Measurements from ENCODE around the gene DEF6. TPM values are rescaled to one million over a fixed set of nuclear protein-coding genes. Genes with fewer than 3 reads are reported as not detected.
"Not testable (repeated sequence)": the region's sequence is repeated elsewhere in the genome, so short reads cannot be mapped to it uniquely, and the experiment has no call there.

DEF6 gene
- total RNA-seq, 1 donor from 2014 or later, result 125 TPM

GRCh38 chr6:35320031-35320410, 22.4 kb downstream of the DEF6 start:
- Mint-ChIP-seq H3K9me3 (no peaks in the 10 kb centered on the region), H3K27me3 (ENCODE audit: insufficient read depth) (no peaks in the 10 kb centered on the region), H3K27ac (no peak overlapping the region), H3K36me3 (ENCODE audit: low read depth) (peaks cover 68% of the 10 kb centered on the region), H3K4me1 (ENCODE audit: low read depth) (peaks cover 22% of the 10 kb centered on the region), H3K4me3 (no peak overlapping the region)
- no peak for DNase-seq (ENCODE audit: low spot score)
- intact Hi-C loops (cut with micrococcal nuclease), result no loop called here

GRCh38 chr6:35321091-35321490, 23.5 kb downstream of the DEF6 start:
- no peaks in the 10 kb centered on the region for H3K27me3 Mint-ChIP-seq (ENCODE audit: insufficient read depth)
- no peak for DNase-seq (ENCODE audit: low spot score)
- H3K27ac Mint-ChIP-seq, result no peak overlapping the region
- intact Hi-C loops (cut with micrococcal nuclease), result no loop called here
- no peak overlapping the region for H3K4me3 Mint-ChIP-seq
- peaks cover 65% of the 10 kb centered on the region for H3K36me3 Mint-ChIP-seq (ENCODE audit: low read depth)
- H3K4me1 Mint-ChIP-seq (ENCODE audit: low read depth), result peaks cover 14% of the 10 kb centered on the region
- H3K9me3 Mint-ChIP-seq, result no peaks in the 10 kb centered on the region

- DNase-seq (ENCODE audit: low spot score), result peak; percentile 59
- Mint-ChIP-seq H3K4me3 (no peak overlapping the region), H3K9me3 (no peaks in the 10 kb centered on the region), H3K27ac (peak overlapping the region; percentile 27), H3K27me3 (ENCODE audit: insufficient read depth) (no peaks in the 10 kb centered on the region), H3K36me3 (ENCODE audit: low read depth) (peaks cover 29% of the 10 kb centered on the region), H3K4me1 (ENCODE audit: low read depth) (peaks cover 16% of the 10 kb centered on the region)
- intact Hi-C loops (cut with micrococcal nuclease), result loop anchor here (1.0 kb wide), 2 partner anchors 30 to 122 kb away; partner anchors contain the start of gene DEF6
These were observed 29.9 kb downstream of the DEF6 start for GRCh38 chr6:35327349-35328027.

- Mint-ChIP-seq H3K36me3 (ENCODE audit: low read depth) (peaks cover 25% of the 10 kb centered on the region), H3K4me1 (ENCODE audit: low read depth) (peaks cover 16% of the 10 kb centered on the region), H3K27ac (peak overlapping the region; percentile 15), H3K4me3 (no peak overlapping the region), H3K27me3 (ENCODE audit: insufficient read depth) (no peaks in the 10 kb centered on the region), H3K9me3 (no peaks in the 10 kb centered on the region)
- intact Hi-C loops (cut with micrococcal nuclease), result no loop called here
- no peak for DNase-seq (ENCODE audit: low spot score)
These were observed 30.6 kb downstream of the DEF6 start for GRCh38 chr6:35328108-35328723.

- H3K9me3 Mint-ChIP-seq; DNase-seq (ENCODE audit: low spot score); H3K27me3 Mint-ChIP-seq (ENCODE audit: insufficient read depth); H3K4me3 Mint-ChIP-seq; intact Hi-C loops (cut with micrococcal nuclease); H3K27ac Mint-ChIP-seq: not testable (repeated sequence)
- H3K4me1 Mint-ChIP-seq (ENCODE audit: low read depth), result peaks cover 16% of the 10 kb centered on the region
- peaks cover 26% of the 10 kb centered on the region for H3K36me3 Mint-ChIP-seq (ENCODE audit: low read depth)
These were observed 31.3 kb downstream of the DEF6 start for GRCh38 chr6:35328965-35329364.

GRCh38 chr6:35330541-35331119, 33.0 kb downstream of the DEF6 start:
- H3K4me3 Mint-ChIP-seq, result no peak overlapping the region
- peaks cover 3% of the 10 kb centered on the region for H3K27me3 Mint-ChIP-seq (ENCODE audit: insufficient read depth)
- intact Hi-C loops (cut with micrococcal nuclease), result no loop called here
- DNase-seq (ENCODE audit: low spot score), result no peak
- peaks cover 20% of the 10 kb centered on the region for H3K36me3 Mint-ChIP-seq (ENCODE audit: low read depth)
- H3K4me1 Mint-ChIP-seq (ENCODE audit: low read depth), result peaks cover 21% of the 10 kb centered on the region
- H3K9me3 Mint-ChIP-seq, result peaks cover 12% of the 10 kb centered on the region
- H3K27ac Mint-ChIP-seq, result no peak overlapping the region

GRCh38 chr6:35332074-35332887, 34.7 kb downstream of the DEF6 start:
- peak; percentile 24 for DNase-seq (ENCODE audit: low spot score)
- peaks cover 14% of the 10 kb centered on the region for H3K9me3 Mint-ChIP-seq
- H3K4me1 Mint-ChIP-seq (ENCODE audit: low read depth), result peaks cover 19% of the 10 kb centered on the region
- intact Hi-C loops (cut with micrococcal nuclease); H3K4me3 Mint-ChIP-seq; H3K27ac Mint-ChIP-seq; H3K27me3 Mint-ChIP-seq (ENCODE audit: insufficient read depth): not testable (repeated sequence)
- peaks cover 21% of the 10 kb centered on the region for H3K36me3 Mint-ChIP-seq (ENCODE audit: low read depth)

GRCh38 chr6:35341557-35341956, 43.9 kb downstream of the DEF6 start:
- peaks cover 26% of the 10 kb centered on the region for H3K36me3 Mint-ChIP-seq (ENCODE audit: low read depth)
- DNase-seq (ENCODE audit: low spot score), result no peak
- no peaks in the 10 kb centered on the region for H3K9me3 Mint-ChIP-seq
- peaks cover 2% of the 10 kb centered on the region for H3K27me3 Mint-ChIP-seq (ENCODE audit: insufficient read depth)
- no peak overlapping the region for H3K27ac Mint-ChIP-seq
- intact Hi-C loops (cut with micrococcal nuclease), result loop anchor here (5.0 kb wide), 1 partner anchor 211 kb away; no protein-coding TSS in a partner anchor
- no peak overlapping the region for H3K4me3 Mint-ChIP-seq
- peaks cover 38% of the 10 kb centered on the region for H3K4me1 Mint-ChIP-seq (ENCODE audit: low read depth)

GRCh38 chr6:35342258-35343091, 44.9 kb downstream of the DEF6 start, which contains the start of gene PPARD:
Gene PPARD (plus strand): TSS chr6:35342558. CDS start chr6:35411088, 68,530 bp downstream.
- Mint-ChIP-seq H3K4me1 (ENCODE audit: low read depth) (peaks cover 33% of the 10 kb centered on the region), H3K36me3 (ENCODE audit: low read depth) (peaks cover 28% of the 10 kb centered on the region), H3K9me3 (no peaks in the 10 kb centered on the region), H3K4me3 (peak within 1 kb of the TSS; percentile 93), H3K27me3 (ENCODE audit: insufficient read depth) (no peaks in the 10 kb centered on the region), H3K27ac (peak within 1 kb of the TSS; percentile 84)
- intact Hi-C loops (cut with micrococcal nuclease), result loop anchor here (1.0 to 5.0 kb wide), 9 partner anchors 26 to 395 kb away; partner anchors contain the start of genes ARMC12, DEF6, RPL10A and ZNF76
- DNase-seq (ENCODE audit: low spot score), result peak; percentile 96

- Mint-ChIP-seq H3K4me1 (ENCODE audit: low read depth) (peaks cover 38% of the 10 kb centered on the region), H3K27ac (peak overlapping the region; percentile 84)
- intact Hi-C loops (cut with micrococcal nuclease), result loop anchor here (5.0 kb wide), 1 partner anchor 209 kb away; no protein-coding TSS in a partner anchor
These were observed 45.6 kb downstream of the DEF6 start for GRCh38 chr6:35343092-35343834.

GRCh38 chr6:35343835-35344550, 46.4 kb downstream of the DEF6 start:
- intact Hi-C loops (cut with micrococcal nuclease), result loop anchor here (5.0 kb wide), 1 partner anchor 208 kb away; no protein-coding TSS in a partner anchor
- no peak for DNase-seq (ENCODE audit: low spot score)
- Mint-ChIP-seq H3K27ac (peak overlapping the region; percentile 70), H3K4me1 (ENCODE audit: low read depth) (peaks cover 43% of the 10 kb centered on the region), H3K27me3 (ENCODE audit: insufficient read depth) (no peaks in the 10 kb centered on the region), H3K9me3 (no peaks in the 10 kb centered on the region), H3K4me3 (peak overlapping the region; percentile 93), H3K36me3 (ENCODE audit: low read depth) (peaks cover 35% of the 10 kb centered on the region)

More at GRCh38 chr6:35343092-35343834, 45.6 kb downstream of the DEF6 start:
- no peak for DNase-seq (ENCODE audit: low spot score)
- Mint-ChIP-seq H3K27me3 (ENCODE audit: insufficient read depth) (no peaks in the 10 kb centered on the region), H3K9me3 (no peaks in the 10 kb centered on the region), H3K4me3 (peak overlapping the region; percentile 93), H3K36me3 (ENCODE audit: low read depth) (peaks cover 31% of the 10 kb centered on the region)
